Neutrophil (primary cell): Measurements from ENCODE around the gene RAPH1.

ENCODE experiments used
- H3K27ac ChIP-seq: fragments of 200-600 bp; sonication (generic); 2 replicates; pipeline ENCODE4 v1.5.1; 2016; ENCODE audit warnings: mild to moderate bottlenecking, moderate library complexity
- H3K27me3 ChIP-seq: fragments of 200-600 bp; sonication (generic); 2 replicates; pipeline ENCODE4 v1.6.0; 2016; ENCODE audit warnings: mild to moderate bottlenecking
- H3K36me3 ChIP-seq: fragments of 200-600 bp; sonication (generic); 2 replicates; pipeline ENCODE4 v1.5.1; 2017
- H3K4me1 ChIP-seq, 2 experiments: fragments of 200-600 bp in 1 of 2; sonication (generic) in 1 of 2; 1 replicate in 1 of 2; 2 replicates in 1 of 2; pipeline versions ENCODE4 v1.5.1 to v1.6.1; 2013 to 2016; ENCODE audit warnings: low read depth in 1 of 2, low read length in 1 of 2, mild to moderate bottlenecking in 1 of 2, moderate library complexity in 1 of 2; ENCODE audit not compliant: control insufficient read depth in 1 of 2, insufficient read depth in 1 of 2
- H3K4me3 ChIP-seq, 2 experiments: fragments of 200-600 bp in 1 of 2; sonication (generic) in 1 of 2; 1 replicate in 1 of 2; 2 replicates in 1 of 2; pipeline ENCODE4 v1.5.1; 2013 to 2016; ENCODE audit warnings: low read depth in 1 of 2, low read length in 1 of 2, mild to moderate bottlenecking in 1 of 2, moderate library complexity in 1 of 2
- H3K9me3 ChIP-seq: fragments of 200-600 bp; sonication (generic); 2 replicates; pipeline ENCODE4 v1.5.1; 2016
- TF ChIP-seq, protein P1 (sequence below): fragments of 200-600 bp; sonication (generic); IDR thresholded peaks from 2 replicates; pipeline ENCODE4 v1.5.1; 2016; ENCODE audit warnings: antibody characterized with exemption

The RAPH1 gene

DNA sequence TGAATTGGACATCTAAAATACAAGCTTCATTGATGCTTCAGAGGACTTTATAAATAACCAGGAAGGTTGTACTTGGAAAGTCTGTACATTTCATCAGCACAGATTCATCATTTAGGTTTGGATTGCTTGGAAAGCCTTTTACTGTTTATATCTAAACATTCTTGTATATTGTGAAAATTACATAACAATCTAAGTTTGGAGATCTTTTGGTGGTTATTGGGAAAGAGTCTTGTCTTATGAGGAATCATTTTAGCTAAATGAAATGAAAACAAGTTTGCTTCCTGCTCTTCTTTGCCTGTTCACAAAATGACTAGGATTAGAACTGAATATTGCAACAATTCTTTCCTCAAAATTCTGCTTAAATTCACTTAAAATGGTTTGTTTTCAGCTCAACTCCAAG lies 127.6 kb downstream of the RAPH1 start:
- Histone ChIP-seq H3K4me3 (no peak overlapping the region), H3K36me3 (no peaks in the 10 kb centered on the region), H3K9me3 (no peaks in the 10 kb centered on the region), H3K27ac (no peak overlapping the region), H3K27me3 (no peaks in the 10 kb centered on the region), H3K4me1 (no peaks in the 10 kb centered on the region)
- TF ChIP-seq, protein P1, sequence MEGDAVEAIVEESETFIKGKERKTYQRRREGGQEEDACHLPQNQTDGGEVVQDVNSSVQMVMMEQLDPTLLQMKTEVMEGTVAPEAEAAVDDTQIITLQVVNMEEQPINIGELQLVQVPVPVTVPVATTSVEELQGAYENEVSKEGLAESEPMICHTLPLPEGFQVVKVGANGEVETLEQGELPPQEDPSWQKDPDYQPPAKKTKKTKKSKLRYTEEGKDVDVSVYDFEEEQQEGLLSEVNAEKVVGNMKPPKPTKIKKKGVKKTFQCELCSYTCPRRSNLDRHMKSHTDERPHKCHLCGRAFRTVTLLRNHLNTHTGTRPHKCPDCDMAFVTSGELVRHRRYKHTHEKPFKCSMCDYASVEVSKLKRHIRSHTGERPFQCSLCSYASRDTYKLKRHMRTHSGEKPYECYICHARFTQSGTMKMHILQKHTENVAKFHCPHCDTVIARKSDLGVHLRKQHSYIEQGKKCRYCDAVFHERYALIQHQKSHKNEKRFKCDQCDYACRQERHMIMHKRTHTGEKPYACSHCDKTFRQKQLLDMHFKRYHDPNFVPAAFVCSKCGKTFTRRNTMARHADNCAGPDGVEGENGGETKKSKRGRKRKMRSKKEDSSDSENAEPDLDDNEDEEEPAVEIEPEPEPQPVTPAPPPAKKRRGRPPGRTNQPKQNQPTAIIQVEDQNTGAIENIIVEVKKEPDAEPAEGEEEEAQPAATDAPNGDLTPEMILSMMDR, result no peak

DNA sequence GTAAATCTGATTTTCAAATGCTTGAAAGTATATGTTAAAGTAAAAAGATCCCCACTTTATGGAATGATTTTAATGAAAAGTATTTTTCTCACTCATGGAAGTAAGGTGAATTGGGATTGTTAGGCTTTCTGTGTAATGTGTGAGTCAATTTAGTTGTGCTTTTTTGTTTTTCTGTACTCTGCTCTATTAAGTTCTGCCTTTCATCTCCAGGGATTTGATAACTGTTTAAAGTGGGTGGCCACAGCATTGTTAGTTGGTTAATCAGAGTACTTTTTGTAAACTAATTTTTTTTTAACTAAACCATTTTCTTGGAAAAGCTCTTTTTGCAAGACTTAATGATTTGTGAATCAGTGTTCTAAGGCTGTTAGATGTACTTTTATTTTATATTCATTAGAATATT lies 130.1 kb downstream of the RAPH1 start:
- Histone ChIP-seq H3K4me3 (no peak overlapping the region), H3K9me3 (no peaks in the 10 kb centered on the region), H3K36me3 (no peaks in the 10 kb centered on the region), H3K27ac (no peak overlapping the region), H3K27me3 (no peaks in the 10 kb centered on the region), H3K4me1 (no peaks in the 10 kb centered on the region)
- TF ChIP-seq, protein P1, result no peak

DNA sequence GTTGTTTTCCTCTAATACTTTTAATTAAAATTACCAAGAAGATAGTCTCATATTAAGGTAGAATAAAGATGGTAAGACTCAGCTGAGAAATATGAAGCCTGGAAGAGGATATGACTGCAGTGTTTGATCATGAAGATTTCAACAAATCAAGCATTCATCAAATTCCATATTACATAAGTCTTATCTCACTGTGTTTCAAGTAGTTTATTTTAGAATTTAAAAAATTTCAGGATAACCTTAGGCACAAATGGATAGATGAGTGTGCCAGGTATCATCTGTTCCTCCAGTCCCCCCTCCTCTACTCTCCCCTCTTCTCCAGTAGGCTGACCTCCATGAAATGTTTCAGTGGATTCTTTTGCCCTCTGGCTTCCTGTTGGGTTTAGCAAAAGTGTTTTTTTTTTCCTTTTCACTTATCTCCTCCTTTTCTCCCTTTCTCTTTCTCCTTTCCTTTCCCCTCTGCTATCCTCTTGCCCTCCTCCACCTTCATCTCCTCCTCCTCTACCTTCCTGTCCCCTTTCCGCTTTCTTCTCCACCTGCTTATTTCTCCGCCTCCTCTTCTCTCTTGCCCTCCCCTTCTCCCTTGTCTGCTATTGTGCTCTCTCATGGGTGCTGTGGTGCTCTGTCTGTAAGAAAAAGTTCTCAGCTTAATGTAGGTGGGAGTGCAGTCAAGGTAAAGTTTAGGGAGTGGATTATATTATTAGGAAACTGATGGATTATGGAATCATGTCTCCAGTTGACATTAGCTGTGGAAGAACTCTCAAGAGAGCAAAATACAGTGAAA lies 134.1 kb downstream of the RAPH1 start:
- no peak overlapping the region for H3K27ac ChIP-seq
- TF ChIP-seq, protein P1, result no peak

DNA sequence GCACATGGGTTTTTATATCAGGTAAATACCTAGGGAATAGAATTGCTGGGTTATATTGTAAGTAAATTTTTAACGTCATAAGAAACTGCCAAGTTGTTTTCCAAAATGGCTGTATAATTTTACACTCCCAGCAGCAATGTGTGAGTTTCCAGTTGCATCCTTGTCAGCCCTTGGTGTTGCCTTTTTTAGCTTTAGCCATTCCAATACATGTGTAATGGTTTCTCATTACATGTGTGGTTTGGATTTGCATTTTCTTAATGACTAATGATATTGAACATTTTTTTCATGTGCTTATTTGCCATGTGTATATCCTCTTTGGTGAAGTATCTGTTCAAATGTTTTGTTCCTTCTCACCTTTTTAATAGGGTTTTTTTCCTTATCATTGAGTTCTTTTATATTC lies 136.1 kb downstream of the RAPH1 start:
- H3K4me1 ChIP-seq, result no peaks in the 10 kb centered on the region
- no peaks in the 10 kb centered on the region for H3K36me3 ChIP-seq
- H3K4me3 ChIP-seq, result no peak overlapping the region
- TF ChIP-seq, protein P1, result no peak
- no peak overlapping the region for H3K27ac ChIP-seq
- no peaks in the 10 kb centered on the region for H3K27me3 ChIP-seq
- no peaks in the 10 kb centered on the region for H3K9me3 ChIP-seq

More for the DNA sequence above, 134.1 kb downstream of the RAPH1 start:
- Histone ChIP-seq H3K9me3 (no peaks in the 10 kb centered on the region), H3K4me1 (no peaks in the 10 kb centered on the region), H3K4me3 (no peak overlapping the region), H3K36me3 (no peaks in the 10 kb centered on the region), H3K27me3 (no peaks in the 10 kb centered on the region)

DNA sequence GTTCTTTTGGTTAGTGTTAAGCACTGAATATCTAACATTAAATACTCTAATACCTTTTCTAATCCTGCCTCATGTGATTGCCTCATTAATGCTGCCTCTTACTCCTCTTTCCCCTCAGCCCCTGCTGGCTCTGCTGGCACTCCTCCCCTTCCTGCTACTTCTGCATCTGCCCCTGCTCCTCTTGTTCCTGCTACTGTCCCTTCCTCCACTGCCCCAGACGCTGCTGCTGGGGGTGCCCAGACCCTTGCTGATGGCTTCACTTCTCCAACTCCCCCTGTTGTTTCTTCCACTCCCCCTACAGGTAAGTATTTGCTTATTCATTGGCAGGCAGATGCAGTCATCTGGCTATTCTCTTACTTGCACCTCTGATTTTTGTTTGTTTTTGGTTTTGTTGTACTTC lies 138.4 kb downstream of the RAPH1 start:
- H3K27me3 ChIP-seq, result no peaks in the 10 kb centered on the region
- H3K4me3 ChIP-seq, result no peak overlapping the region
- TF ChIP-seq, protein P1, result no peak
- H3K9me3 ChIP-seq, result no peaks in the 10 kb centered on the region
- H3K4me1 ChIP-seq, result no peaks in the 10 kb centered on the region
- H3K36me3 ChIP-seq, result no peaks in the 10 kb centered on the region
- no peak overlapping the region for H3K27ac ChIP-seq
